Kidney epithelial cell (primary cell): Measurements from ENCODE around the gene RNU6-9. TPM values are rescaled to one million over a fixed set of nuclear protein-coding genes. Genes with fewer than 3 reads are reported as not detected.

Experiments
- DNase-seq: peaks from one replicate; pipeline ENCODE4 v3.0.0-alpha.2; 2010; ENCODE audit warnings: low read depth
- H3K27me3 ChIP-seq: 2 replicates; pipeline ENCODE4 v1.6.0; 2011; ENCODE audit warnings: low read length; ENCODE audit not compliant: control insufficient read depth, insufficient read depth
- H3K36me3 ChIP-seq: 2 replicates; pipeline ENCODE4 v1.5.1; 2011; ENCODE audit warnings: low read length; ENCODE audit not compliant: control insufficient read depth, insufficient read depth
- H3K4me3 ChIP-seq: 2 replicates; pipeline ENCODE4 v1.5.1; 2011; ENCODE audit warnings: low read depth, mild to moderate bottlenecking, control low read depth, low read length
- total RNA-seq: library from RNA; depleted of rRNA; stranded (reverse); fragments of >200 nt; gene quantifications from 2 replicates; pipeline ENCODE4 v1.2.3, GENCODE V29; 2015
- TF ChIP-seq, protein P1 (sequence below): IDR thresholded peaks from 2 replicates; pipeline ENCODE4 v1.5.1; 2011; ENCODE audit warnings: mild to moderate bottlenecking, moderate library complexity, low read length, control low read depth, inconsistent platforms; ENCODE audit not compliant: insufficient read depth, poor library complexity, severe bottlenecking

The RNU6-9 gene
- total RNA-seq, 1 donor from 2014 or later = not detected

DNA sequence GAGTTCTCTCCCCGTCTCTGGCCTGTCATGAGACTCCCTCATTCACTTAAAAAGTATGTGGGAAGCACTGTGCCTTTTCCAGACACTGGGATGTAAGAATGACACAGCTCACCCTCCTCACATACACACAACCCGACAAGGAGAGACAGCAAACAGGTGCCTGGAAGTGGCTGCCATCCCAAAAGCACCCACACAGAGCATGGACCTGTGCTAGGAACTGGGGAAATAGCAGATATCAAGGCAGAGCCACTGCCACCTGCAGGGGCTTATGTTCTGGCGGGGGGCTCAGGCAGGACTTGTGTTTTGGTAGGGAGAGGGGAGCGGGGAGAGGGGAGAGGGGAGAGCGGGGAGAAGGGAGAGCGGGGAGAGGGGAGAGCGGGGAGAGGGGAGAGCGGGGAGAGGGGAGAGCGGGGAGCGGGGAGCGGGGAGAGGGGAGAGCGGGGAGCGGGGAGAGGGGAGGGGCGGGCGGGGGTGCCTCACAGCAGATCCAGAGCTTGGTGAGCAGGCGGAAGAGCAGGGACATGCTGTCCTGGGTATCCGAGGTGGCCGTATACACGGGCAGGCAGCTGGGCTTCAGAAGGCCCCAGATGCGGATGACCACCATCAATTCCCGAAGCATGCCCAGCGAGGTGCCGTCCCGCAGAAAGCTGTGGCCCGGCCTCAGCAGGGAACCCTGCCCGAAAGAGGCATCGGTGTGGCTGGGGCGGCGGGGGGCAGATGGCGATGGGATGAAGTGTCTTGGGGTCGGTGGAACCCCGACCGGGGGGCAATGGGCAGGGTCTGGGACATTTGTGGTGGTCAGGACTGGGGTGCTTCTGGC, 21.6 kb upstream of the RNU6-9 start:
- DNase-seq = no peak
- H3K27me3 ChIP-seq = no peaks in the 10 kb centered on the region
- peaks cover 6% of the 10 kb centered on the region for H3K36me3 ChIP-seq
- TF ChIP-seq, protein P1, sequence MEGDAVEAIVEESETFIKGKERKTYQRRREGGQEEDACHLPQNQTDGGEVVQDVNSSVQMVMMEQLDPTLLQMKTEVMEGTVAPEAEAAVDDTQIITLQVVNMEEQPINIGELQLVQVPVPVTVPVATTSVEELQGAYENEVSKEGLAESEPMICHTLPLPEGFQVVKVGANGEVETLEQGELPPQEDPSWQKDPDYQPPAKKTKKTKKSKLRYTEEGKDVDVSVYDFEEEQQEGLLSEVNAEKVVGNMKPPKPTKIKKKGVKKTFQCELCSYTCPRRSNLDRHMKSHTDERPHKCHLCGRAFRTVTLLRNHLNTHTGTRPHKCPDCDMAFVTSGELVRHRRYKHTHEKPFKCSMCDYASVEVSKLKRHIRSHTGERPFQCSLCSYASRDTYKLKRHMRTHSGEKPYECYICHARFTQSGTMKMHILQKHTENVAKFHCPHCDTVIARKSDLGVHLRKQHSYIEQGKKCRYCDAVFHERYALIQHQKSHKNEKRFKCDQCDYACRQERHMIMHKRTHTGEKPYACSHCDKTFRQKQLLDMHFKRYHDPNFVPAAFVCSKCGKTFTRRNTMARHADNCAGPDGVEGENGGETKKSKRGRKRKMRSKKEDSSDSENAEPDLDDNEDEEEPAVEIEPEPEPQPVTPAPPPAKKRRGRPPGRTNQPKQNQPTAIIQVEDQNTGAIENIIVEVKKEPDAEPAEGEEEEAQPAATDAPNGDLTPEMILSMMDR = no peak
- H3K4me3 ChIP-seq = no peak overlapping the region

DNA sequence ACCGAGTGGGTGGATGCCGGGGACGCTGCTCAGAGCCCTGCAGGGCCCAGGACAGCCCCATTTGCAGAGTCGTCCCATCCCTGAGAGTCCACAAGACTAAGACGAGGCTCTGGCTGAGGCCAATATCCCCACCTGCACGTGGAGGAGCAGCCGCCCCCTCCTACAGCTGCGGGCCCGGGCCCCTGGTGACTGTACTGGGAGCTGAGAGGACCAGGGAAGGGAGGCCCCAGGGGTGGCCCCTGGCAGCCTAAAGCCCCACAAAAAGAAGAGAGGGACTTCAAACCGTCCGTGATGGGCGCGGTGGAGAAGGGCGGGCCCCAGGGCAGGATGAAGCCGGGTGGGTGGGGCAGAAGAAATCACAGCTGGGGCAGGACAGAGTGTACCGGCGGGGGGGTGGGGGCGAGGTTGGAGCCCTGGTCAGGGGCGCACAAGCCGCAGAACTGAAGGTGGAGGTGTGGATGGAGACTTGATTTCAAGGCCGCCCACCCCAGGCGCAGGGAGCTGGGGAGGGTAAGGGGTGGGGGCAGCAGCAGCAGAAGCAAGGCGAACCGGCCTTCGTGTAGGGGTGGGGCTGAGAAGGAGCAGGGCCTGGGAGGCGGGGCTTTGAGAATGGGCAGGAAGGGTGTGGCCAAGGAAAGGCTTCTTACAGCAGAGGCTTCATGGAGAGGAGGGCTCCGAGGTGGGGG, 20.9 kb upstream of the RNU6-9 start:
- DNase-seq = no peak
- no peaks in the 10 kb centered on the region for H3K27me3 ChIP-seq
- TF ChIP-seq, protein P1 = no peak
- H3K4me3 ChIP-seq = no peak overlapping the region
- peaks cover 6% of the 10 kb centered on the region for H3K36me3 ChIP-seq

DNA sequence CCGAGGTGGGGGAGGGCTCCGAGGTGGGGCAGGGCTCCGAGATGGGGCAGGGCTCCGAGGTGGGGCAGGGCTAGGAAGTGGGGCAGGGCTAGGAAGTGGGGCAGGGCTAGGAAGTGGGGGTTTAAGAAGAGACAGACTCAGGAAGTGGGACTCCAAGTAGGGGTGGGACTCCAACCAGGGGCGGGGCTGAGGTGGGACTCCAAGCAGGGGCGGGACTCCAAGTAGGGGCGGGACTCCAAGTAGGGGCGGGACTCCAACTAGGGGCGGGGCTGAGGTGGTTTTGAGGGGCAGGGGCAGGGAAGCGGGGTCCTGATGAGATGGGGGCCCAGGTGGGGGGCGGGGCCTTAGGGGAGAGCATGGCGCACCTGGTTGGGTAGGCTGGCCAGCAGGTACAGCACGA, 20.2 kb upstream of the RNU6-9 start:
- TF ChIP-seq, protein P1 = no peak
- Histone ChIP-seq H3K4me3 (no peak overlapping the region), H3K27me3 (no peaks in the 10 kb centered on the region), H3K36me3 (peaks cover 5% of the 10 kb centered on the region)
- no peak for DNase-seq

DNA sequence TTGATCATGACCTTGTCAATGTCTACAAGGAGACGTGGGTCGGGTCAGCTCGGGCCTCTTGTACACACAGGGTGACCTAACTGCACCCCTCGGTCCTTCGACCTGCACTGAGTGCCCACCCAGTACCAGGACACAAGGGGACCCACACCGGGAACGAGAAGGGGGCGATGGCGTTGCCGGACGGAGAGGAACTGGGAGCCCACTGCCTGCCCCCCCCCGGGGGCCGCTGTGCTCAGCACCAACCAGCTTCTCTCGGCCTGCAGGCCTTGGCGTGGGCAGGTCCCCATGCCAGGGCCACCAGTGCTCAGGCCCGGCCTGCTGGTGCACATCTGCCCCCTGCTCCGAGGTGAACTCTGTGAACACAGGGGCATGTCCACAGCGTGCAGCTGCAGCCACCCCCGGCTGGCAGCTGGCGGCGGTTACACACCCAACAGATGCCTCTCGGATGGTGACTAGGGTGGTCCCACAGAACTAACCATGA, 19.7 kb upstream of the RNU6-9 start:
- Histone ChIP-seq H3K4me3 (no peak overlapping the region), H3K36me3 (peaks cover 5% of the 10 kb centered on the region), H3K27me3 (no peaks in the 10 kb centered on the region)
- TF ChIP-seq, protein P1 = no peak
- DNase-seq = no peak

DNA sequence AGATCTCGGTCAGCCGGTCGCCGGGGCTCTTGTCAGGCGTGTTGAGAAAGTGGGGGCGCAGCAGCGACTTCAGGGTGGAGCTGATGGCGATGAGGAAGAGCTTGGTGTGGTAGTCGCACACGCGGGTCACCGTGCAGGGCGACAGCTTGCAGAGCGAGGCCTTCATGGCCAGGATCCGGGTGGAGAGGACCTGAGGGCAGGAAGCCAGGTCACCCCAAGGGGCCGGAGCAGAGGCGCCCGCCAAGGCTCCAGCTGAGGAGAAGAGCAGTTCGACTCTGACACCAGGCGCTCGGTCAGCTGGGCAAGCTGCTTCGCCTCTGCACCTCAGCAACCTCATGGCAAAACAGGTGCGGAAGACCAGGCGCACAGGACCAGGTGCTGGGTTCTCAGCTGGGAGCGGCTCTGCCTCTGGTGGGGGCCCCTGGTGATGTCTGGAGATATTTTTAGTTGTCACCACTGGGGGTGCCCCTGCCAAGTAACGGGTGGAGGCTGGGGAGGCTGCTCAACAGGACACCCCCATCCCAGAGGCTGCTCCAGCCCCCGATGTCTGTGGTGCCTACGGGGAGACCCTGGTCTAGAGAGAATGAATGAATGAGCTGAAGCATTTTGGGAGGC, 17.9 kb upstream of the RNU6-9 start:
- Histone ChIP-seq H3K27me3 (no peaks in the 10 kb centered on the region), H3K36me3 (peaks cover 5% of the 10 kb centered on the region), H3K4me3 (no peak overlapping the region)
- DNase-seq = no peak
- TF ChIP-seq, protein P1 = no peak
